Stimulated activated naive B cell treated with anti-CD40 and anti-IgM and Interleukin-4, amounts not matched to agents 10 μg/mL and 1 μg/mL and 100 μg/mL, for 72 hours (primary cell): Measurements from ENCODE around the gene SEMA3E.
"Not testable (repeated sequence)": the region's sequence is repeated elsewhere in the genome, so short reads cannot be mapped to it uniquely, and the experiment has no call there.

Source experiments
- ATAC-seq, 2 donors: fragments of 150-1000 bp; cut with Tn5 transposase; replicated peaks; 2 replicates each; pipeline ENCODE4 v1.10.0; 2021; ENCODE audit warnings: moderate library complexity in 1 of 2
- DNase-seq: peaks from one replicate; pipeline ENCODE4 v3.0.0; 2021
- H3K27ac Mint-ChIP-seq: one replicate; pipeline ENCODE4 v1.8.0; 2022; ENCODE audit warnings: mild to moderate bottlenecking, mixed read lengths
- H3K27me3 Mint-ChIP-seq, 2 donors: one replicate each; pipeline ENCODE4 v1.8.0; 2022; ENCODE audit warnings: mixed read lengths in 2 of 2
- H3K36me3 Mint-ChIP-seq, 2 donors: one replicate each; pipeline ENCODE4 v1.8.0; 2022; ENCODE audit warnings: mixed read lengths in 2 of 2, mild to moderate bottlenecking in 1 of 2
- H3K4me1 Mint-ChIP-seq, 2 donors: one replicate each; pipeline ENCODE4 v1.8.0; 2022; ENCODE audit warnings: mixed read lengths in 2 of 2, mild to moderate bottlenecking in 1 of 2
- H3K4me3 Mint-ChIP-seq, 2 donors: one replicate each; pipeline ENCODE4 v1.8.0; 2022; ENCODE audit warnings: mild to moderate bottlenecking in 2 of 2, mixed read lengths in 2 of 2, moderate library complexity in 1 of 2
- H3K9me3 Mint-ChIP-seq, 2 donors: one replicate each; pipeline ENCODE4 v1.8.0; 2022; ENCODE audit warnings: mixed read lengths in 2 of 2, mild to moderate bottlenecking in 1 of 2

The SEMA3E gene

DNA sequence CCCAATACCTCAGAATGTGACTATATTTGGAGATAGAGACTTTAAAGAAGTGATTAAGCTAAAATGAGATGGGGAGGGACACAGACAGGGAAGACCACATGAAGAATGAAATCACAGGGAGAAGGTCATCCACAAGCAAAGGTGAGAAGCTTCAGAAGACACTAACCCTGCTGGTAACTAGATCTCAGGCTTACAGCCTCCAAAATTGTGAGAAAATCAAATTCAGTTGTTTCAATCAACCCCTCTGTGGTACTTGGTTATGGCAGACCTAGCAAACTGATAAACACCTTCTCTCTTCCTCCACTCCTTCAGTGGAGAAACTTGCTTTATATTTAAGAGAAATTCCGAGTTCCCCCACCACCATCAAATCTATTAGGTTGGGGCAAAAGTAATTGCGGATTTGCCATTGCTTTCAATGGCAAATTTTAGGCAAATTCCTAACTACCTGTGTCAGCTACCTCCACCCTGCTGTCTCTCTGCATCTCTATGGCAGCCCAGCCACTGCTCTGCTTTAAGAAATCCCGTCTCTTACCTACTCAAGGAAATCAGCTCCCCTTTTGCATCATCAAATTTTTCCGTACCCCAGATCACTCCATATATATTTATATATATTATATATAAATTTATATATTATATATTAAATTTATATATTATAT, 38.2 kb downstream of the SEMA3E start:
- Mint-ChIP-seq H3K4me3 (no peak overlapping the region), H3K4me1 (no peaks in the 10 kb centered on the region), H3K27me3 (no peaks in the 10 kb centered on the region), H3K27ac (no peak overlapping the region), H3K9me3 (peaks cover 0 to 3% of the 10 kb centered on the region in 2 donors), H3K36me3 (no peaks in the 10 kb centered on the region)
- no peak for ATAC-seq
- no peak for DNase-seq

DNA sequence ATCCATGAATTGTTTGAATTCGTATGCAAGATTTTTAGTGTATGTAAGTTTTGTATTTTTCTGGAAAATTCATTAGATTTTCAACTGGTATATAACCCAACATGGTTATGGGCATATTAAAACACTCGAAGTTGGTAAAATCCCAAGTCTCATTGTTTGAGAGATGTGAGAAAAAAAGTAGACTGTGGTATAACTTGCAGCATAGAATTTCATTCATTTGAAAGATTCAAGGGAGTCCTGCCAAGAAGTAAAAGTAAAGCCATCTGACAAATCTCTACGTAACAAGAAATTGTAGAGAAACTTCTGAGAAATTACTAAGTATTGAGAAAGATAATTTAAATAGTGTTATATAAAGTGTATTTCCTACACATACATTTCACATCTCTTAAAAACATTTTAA, 40.2 kb downstream of the SEMA3E start:
- no peak for DNase-seq

DNA sequence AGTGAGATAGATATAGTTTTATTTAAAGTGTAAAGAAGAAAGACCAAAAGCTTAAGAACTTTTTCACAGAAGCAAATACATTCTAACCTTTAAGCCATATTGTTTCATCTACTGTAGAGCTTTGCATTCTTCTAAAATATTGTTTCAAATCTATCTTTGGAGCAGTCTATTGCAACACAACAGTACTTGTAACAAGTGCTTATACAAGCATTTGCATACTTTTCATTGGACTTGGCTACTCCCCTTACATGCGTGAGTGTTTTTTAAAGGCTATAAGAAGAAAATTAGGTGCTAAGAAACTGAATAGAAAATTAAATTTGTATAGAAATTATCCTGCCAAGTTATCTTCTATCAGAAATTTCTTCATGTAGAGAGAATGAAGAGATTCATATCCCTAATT, 45.3 kb downstream of the SEMA3E start:
- Mint-ChIP-seq H3K36me3 (no peaks in the 10 kb centered on the region), H3K4me3 (no peak overlapping the region), H3K27ac (no peak overlapping the region), H3K4me1 (no peaks in the 10 kb centered on the region), H3K9me3 (peaks cover 3 to 4% of the 10 kb centered on the region in 2 donors), H3K27me3 (no peaks in the 10 kb centered on the region)
- no peak for ATAC-seq
- no peak for DNase-seq

More for the DNA sequence above, 40.2 kb downstream of the SEMA3E start:
- H3K4me3 Mint-ChIP-seq: no peak overlapping the region
- no peak for ATAC-seq
- H3K36me3 Mint-ChIP-seq: no peaks in the 10 kb centered on the region
- no peaks in the 10 kb centered on the region for H3K4me1 Mint-ChIP-seq
- peaks cover 0 to 3% of the 10 kb centered on the region in 2 donors for H3K9me3 Mint-ChIP-seq
- H3K27me3 Mint-ChIP-seq: no peaks in the 10 kb centered on the region
- no peak overlapping the region for H3K27ac Mint-ChIP-seq

DNA sequence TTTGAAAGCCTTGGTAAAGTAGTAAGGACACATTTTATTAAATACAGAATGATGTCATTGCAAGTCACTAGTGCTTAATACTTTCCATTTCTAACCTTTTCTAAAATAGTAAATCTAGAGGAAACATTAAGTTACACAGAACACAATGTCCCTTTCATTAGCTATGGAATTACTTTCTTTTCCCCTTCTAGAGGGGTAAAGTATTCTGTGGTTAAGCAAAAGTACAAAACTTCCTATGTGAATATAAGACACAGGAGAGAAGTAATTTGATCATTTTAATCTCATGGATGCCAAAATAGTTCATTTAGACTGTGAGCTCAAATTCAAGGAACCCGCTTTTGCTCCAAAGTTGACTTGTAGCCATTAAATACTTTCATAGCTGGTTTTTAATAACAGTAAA, 49.8 kb downstream of the SEMA3E start:
- Mint-ChIP-seq H3K27me3 (no peaks in the 10 kb centered on the region), H3K4me3 (no peak overlapping the region), H3K36me3 (no peaks in the 10 kb centered on the region), H3K9me3 (peaks cover 2 to 3% of the 10 kb centered on the region in 2 donors), H3K27ac (no peak overlapping the region), H3K4me1 (no peaks in the 10 kb centered on the region)
- DNase-seq (no peak), ATAC-seq (no peak)

DNA sequence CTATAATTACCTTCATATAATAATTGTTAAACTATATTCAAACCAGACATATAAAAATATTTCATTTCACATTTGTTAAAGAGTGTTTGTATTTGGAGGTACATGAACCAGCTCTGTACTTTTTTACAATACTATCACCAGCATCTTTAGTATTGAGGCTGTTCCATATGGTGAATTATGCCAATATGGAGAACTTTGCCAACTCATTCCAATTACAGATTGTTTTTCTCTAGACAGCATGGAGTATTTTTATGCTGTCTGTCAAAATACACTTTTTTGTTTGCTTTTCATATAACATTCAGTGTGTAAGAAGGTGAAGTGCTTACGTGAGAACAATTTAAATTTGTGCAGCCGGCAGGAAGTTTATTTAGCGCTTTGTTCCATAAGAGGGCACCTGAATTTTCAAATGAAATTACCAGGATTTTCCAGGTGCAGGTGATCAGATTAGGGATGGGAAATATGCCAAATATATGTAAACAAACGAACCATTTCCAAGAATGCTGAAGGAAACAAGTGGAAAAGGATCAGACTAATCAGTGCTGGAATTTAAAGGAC, 54.9 kb downstream of the SEMA3E start:
- no peaks in the 10 kb centered on the region for H3K36me3 Mint-ChIP-seq
- no peak overlapping the region for H3K27ac Mint-ChIP-seq
- no peak overlapping the region for H3K4me3 Mint-ChIP-seq
- no peaks in the 10 kb centered on the region for H3K9me3 Mint-ChIP-seq
- no peaks in the 10 kb centered on the region for H3K27me3 Mint-ChIP-seq
- H3K4me1 Mint-ChIP-seq: no peaks in the 10 kb centered on the region
- DNase-seq (no peak), ATAC-seq (no peak)

DNA sequence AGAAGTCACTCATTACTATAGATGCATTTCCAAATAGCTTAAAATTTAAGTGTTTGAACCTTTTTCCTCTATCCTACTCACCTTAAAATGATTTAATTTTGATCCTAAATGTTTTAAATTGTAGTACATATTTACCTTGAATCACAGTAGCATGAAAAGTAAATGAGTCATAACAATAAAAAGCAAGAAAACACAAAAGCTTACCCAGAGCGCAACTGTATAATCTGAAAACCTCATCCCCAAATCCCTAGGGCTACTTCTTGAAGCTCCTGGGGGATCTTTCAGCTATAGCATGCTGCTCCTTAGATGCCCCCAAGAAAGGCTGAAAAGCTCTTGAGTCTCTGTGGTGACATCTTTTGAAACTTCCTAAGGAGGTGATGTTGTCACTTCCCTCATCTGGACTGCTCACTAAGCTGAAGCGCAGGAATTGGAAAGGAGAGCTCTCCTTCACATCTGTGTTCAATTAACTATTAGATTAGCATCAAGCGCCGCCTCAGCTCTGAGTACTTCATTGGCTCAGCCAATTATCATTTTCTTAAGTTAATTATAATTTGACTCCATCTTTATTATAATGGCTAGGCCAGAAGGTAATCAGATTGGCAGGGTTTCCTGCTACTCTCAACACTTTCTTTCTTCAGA, 60.2 kb downstream of the SEMA3E start:
- Mint-ChIP-seq H3K4me1 (no peaks in the 10 kb centered on the region), H3K4me3 (no peak overlapping the region)

DNA sequence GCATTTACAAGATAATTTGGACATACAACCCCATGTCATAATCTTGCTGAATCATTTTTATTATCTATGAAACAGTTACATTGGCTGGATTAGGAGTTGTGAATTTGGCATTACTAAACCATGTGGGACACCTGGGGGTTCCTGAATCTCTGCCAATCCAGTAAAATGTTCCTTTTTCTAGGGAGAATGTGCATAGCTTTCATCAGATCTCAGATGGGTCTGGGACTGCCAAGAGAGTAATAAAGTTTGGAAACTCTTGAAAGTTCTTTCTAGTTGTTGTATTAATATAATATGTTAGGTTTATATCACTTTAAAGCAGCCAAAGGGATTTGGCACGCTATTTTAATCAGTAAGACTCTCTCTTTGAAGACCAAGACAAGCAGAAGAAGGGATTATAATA, 62.7 kb downstream of the SEMA3E start:
- H3K27ac Mint-ChIP-seq: no peak overlapping the region

More for the DNA sequence above, 60.2 kb downstream of the SEMA3E start:
- H3K36me3 Mint-ChIP-seq: no peaks in the 10 kb centered on the region
- no peak overlapping the region for H3K27ac Mint-ChIP-seq
- H3K27me3 Mint-ChIP-seq: no peaks in the 10 kb centered on the region
- no peaks in the 10 kb centered on the region for H3K9me3 Mint-ChIP-seq
- no peak for ATAC-seq
- no peak for DNase-seq

DNA sequence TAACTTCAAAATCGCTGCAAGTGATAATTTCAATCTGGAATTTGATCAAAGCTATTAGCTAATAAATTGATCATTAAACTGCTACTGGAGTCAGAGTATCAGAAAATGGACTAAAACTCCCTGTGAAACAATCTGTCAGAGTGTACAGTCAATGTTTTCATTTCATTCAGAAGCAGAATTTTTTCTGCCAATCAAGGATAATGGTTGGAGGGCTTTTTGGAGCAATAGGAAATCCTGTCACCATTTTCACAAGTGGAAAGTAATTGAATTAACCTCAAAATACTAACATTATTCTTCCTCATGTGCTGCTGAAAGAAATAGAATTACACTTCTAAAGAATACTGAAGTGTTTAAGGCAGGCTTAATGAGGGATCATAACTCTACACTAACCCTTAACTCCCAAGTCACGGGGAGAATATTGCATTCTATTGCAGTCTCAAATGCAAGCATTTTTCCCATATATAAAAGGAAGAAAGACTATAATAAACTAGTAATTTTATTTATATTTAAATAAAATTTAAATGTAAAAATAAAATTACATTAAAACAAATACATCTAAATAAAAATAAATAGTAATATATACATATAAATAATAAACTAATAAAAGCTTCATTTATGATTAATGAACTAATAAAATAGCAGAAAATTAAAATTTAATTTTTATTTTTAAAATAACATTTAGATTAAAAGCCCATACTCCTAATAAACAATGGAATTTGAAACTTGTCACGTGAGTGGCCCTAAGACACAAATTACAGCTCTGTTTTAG, 67.1 kb downstream of the SEMA3E start:
- no peak overlapping the region for H3K27ac Mint-ChIP-seq
- no peaks in the 10 kb centered on the region for H3K4me1 Mint-ChIP-seq
- no peaks in the 10 kb centered on the region for H3K9me3 Mint-ChIP-seq
- DNase-seq (no peak), ATAC-seq (no peak)
- H3K27me3 Mint-ChIP-seq: no peaks in the 10 kb centered on the region
- H3K4me3 Mint-ChIP-seq: no peak overlapping the region
- no peaks in the 10 kb centered on the region for H3K36me3 Mint-ChIP-seq

More for the DNA sequence above, 62.7 kb downstream of the SEMA3E start:
- no peaks in the 10 kb centered on the region for H3K27me3 Mint-ChIP-seq
- no peaks in the 10 kb centered on the region for H3K9me3 Mint-ChIP-seq
- no peak overlapping the region for H3K4me3 Mint-ChIP-seq
- no peaks in the 10 kb centered on the region for H3K36me3 Mint-ChIP-seq
- H3K4me1 Mint-ChIP-seq: no peaks in the 10 kb centered on the region
- DNase-seq (no peak), ATAC-seq (no peak)

DNA sequence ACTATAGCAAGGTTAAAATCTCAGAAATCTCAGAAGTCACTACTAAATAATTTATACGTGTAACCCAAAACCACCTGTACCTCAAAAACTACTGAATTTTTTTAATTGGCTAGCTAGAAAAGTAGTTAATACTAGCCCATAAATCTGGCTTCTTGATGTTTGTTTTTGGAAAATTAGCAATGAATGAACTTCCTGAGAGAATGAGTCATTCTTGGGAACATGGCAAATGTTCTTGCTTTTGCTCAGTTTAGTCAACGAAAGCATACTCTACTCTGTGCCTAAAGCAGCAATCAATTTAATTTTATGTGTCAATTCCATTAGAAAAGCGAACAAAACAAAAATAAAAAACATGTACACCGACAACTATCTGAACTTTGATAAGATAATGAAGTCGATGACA, 69.2 kb downstream of the SEMA3E start:
- H3K27me3 Mint-ChIP-seq: no peaks in the 10 kb centered on the region
- ATAC-seq (no peak), DNase-seq (no peak)
- no peaks in the 10 kb centered on the region for H3K9me3 Mint-ChIP-seq
- no peaks in the 10 kb centered on the region for H3K36me3 Mint-ChIP-seq
- no peak overlapping the region for H3K4me3 Mint-ChIP-seq
- no peak overlapping the region for H3K27ac Mint-ChIP-seq
- no peaks in the 10 kb centered on the region for H3K4me1 Mint-ChIP-seq

DNA sequence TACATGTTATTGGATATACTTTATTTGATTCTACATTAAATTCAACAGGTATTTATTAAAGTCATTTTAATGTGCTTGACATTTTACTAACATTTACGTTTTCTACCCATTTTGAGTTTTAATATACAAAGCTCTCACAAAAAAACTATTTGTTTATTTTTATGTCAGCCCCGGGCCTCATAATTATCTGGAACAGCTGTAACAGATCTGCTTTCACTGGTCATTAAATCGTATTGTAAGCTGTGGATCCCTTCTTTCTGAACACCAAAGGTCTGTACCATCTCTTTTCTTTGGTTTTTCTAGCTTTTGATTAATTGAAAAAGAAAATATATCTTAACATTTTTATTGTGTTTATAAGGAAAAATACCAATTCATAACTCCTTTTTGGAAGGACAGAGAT, 73.5 kb downstream of the SEMA3E start:
- Mint-ChIP-seq H3K27ac (no peak overlapping the region), H3K4me1 (no peaks in the 10 kb centered on the region), H3K27me3 (no peaks in the 10 kb centered on the region), H3K9me3 (no peaks in the 10 kb centered on the region), H3K36me3 (no peaks in the 10 kb centered on the region), H3K4me3 (no peak overlapping the region)
- ATAC-seq (no peak), DNase-seq (no peak)

DNA sequence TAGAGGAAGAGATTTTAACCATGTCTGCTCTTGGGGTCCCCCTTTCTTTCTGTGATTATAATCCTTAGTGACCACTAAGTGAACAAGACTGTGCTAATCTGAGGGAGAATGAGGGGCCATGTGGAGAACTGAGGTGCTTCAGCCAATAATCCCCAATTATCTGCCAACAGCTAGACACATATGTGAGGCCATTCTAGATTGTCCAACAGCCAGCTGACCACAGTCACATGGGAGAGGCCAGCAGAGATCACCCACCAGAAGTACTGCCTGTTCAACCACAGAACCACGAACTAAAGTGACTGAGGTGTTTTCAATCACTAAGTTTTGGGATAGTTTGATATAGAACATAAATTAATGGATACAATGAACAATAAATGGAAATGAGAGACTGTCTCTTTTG, 74.3 kb downstream of the SEMA3E start:
- no peak overlapping the region for H3K27ac Mint-ChIP-seq
- H3K4me3 Mint-ChIP-seq: no peak overlapping the region
- no peaks in the 10 kb centered on the region for H3K36me3 Mint-ChIP-seq
- H3K27me3 Mint-ChIP-seq: no peaks in the 10 kb centered on the region
- DNase-seq (no peak), ATAC-seq (no peak)
- H3K9me3 Mint-ChIP-seq: no peaks in the 10 kb centered on the region
- no peaks in the 10 kb centered on the region for H3K4me1 Mint-ChIP-seq

DNA sequence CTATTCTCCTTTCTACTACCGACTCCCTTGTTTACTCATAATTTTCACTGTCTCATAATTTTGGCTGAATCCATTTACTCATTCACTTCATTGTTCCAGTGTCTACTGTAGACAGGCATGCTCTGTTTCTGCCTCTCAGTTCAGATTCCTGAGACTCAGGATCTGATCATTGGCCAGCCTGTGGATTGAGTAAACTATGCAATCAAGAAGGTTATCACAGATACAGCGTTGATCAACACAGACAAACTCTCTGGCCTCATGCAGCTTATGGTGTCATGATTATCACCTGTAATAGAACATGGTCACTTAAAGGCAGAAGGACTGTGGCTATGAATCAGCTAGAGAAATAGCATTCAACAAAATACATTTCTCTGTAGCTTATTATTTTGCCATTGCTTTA, 86.0 kb downstream of the SEMA3E start:
- ATAC-seq (no peak), DNase-seq (no peak)
- no peaks in the 10 kb centered on the region for H3K27me3 Mint-ChIP-seq
- H3K4me3 Mint-ChIP-seq: no peak overlapping the region
- peaks cover 0 to 10% of the 10 kb centered on the region in 2 donors for H3K9me3 Mint-ChIP-seq
- H3K36me3 Mint-ChIP-seq: no peaks in the 10 kb centered on the region
- no peaks in the 10 kb centered on the region for H3K4me1 Mint-ChIP-seq
- no peak overlapping the region for H3K27ac Mint-ChIP-seq

DNA sequence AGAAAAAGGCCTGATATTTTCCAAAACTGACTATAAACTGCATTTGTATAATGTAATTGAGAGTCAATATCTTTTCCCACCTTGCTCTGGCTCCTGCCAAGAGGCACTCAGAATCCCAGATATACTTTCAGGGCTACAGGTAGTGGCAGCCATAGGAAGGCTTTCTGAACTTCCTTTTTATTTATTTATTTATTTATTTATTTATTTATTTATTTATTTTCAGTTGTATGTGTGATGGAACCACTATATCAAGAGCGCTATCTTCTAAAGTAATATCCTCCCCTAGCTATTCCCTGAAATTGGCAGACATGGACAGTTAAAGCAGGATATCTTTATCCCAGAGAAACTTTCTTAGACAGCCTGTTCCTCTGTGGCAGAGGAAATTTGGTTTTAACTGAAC, 86.7 kb downstream of the SEMA3E start:
- Mint-ChIP-seq H3K9me3 (peaks cover 0 to 9% of the 10 kb centered on the region in 2 donors), H3K36me3 (no peaks in the 10 kb centered on the region), H3K27ac (no peak overlapping the region), H3K27me3 (no peaks in the 10 kb centered on the region), H3K4me1 (no peaks in the 10 kb centered on the region), H3K4me3 (no peak overlapping the region)
- ATAC-seq (no peak), DNase-seq (no peak)

DNA sequence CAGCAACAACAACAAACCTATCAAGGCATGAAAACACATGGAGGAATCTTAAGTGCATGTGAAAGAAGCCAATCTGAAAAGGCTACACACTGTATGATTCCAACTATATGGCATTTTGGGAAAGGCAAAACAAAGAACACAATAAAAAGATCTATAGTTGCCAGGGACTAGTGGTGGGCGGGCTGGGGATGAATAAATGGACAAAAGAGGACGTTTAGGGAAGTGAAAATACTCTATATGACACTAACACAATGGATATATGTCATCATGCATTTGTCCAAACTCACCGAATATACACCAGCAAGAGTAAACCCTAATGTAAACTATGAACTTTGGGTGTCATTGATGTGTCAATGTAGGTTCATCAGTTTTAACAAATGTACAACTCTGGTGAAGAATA, 89.1 kb downstream of the SEMA3E start:
- DNase-seq (no peak), ATAC-seq (no peak)
- Mint-ChIP-seq H3K27ac (no peak overlapping the region), H3K9me3 (peaks cover 0 to 4% of the 10 kb centered on the region in 2 donors), H3K27me3 (no peaks in the 10 kb centered on the region), H3K36me3 (no peaks in the 10 kb centered on the region), H3K4me1 (no peaks in the 10 kb centered on the region), H3K4me3 (no peak overlapping the region)

DNA sequence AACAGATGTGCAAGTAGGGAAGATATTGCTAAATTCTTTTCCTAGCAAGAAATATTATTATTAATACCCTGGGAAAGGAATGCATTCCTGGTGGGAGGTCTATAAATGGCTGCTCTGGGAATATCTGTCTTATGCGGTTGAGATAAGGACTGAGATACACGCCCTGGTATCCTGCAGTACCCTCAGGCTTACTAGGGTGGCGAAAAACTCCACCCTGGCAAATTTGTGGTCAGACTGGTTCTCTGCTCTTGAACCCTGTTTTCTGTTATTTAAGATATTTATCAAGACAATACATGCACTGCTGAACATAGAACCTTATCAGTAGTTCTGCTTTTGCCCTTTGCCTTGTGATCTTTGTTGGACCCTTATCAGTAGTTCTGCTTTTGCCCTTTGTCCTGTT, 96.4 kb downstream of the SEMA3E start:
- not testable (repeated sequence) for H3K4me3 Mint-ChIP-seq, H3K4me1 Mint-ChIP-seq, H3K27me3 Mint-ChIP-seq, H3K27ac Mint-ChIP-seq, DNase-seq, H3K9me3 Mint-ChIP-seq, ATAC-seq, H3K36me3 Mint-ChIP-seq
